Stimulated activated CD8-positive, alpha-beta memory T cell treated with anti-CD3 and anti-CD28 coated beads, Interleukin-2, amount 100 ng/mL, for 1 hour (primary cell): ENCODE data around the gene JAKMIP1.
"Not testable (repeated sequence)": the region's sequence is repeated elsewhere in the genome, so short reads cannot be mapped to it uniquely, and the experiment has no call there.

Source experiments
- DNase-seq, 2 donors: peaks; one replicate each; pipeline ENCODE4 v3.0.0-alpha.2; 2020; ENCODE audit warnings: low read depth in 2 of 2

JAKMIP1 gene

DNA sequence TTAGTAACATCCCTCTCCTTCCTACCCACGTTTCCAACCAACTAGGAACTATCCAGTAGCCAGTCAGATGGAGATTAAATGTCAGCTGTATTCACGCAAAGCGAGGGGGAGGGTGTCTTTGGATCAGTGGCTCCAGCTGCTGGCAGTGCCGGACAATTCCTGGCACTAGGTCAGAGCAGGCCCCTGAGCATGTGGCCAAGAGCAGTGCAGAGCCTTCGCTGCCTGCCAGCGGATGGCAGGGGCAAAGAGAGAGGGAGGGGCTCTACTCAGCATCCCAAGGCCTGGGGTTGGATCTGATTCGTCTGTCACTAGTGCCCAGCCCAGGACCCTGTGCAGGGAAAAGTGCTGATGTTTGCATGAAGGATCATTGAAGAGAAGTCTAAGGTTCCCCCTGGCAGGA is 28.7 kb upstream of the JAKMIP1 start:
- no peak for DNase-seq

DNA sequence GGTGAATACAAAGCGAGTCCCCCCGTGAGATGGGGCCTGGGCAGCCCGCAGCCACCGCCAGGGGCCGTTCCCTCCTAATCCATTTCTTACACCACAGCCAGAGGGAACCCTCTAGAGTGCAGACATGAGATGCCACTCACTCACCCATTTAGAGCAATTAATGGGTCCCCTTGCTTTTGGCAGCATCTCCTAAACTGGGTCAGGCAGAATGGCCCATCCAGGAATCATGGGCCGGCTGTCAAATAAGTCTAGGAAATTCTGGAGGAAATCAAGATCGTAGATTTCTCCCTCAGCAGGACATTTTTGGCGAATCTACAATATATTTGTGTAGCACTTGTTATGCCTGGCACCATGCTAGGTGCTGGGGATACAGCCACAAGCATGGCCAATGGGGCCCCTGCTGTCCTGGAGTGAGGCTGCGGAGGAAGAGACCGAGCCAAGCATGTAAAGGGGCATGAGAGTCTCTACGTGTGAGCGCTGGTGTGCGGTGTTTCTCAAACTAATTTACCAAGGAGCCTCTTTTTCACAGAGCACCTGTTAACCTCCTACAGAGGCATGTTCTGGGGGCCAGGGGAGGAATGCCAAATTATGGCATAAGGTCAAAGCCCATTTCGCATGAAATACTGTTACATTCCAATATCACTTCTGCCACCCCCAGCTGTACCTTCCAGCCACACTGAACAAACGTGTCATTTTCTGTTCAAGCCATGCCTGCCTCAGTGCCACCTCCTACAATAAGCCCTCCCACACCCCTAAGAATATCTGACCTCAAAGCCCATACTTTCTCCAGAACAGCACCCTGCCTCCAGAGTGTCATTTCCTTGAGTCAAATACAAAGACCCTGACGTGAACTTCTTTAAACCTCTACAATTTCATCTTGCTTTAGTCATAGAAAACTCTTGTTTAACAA is 28.1 kb upstream of the JAKMIP1 start:
- DNase-seq = no peak

DNA sequence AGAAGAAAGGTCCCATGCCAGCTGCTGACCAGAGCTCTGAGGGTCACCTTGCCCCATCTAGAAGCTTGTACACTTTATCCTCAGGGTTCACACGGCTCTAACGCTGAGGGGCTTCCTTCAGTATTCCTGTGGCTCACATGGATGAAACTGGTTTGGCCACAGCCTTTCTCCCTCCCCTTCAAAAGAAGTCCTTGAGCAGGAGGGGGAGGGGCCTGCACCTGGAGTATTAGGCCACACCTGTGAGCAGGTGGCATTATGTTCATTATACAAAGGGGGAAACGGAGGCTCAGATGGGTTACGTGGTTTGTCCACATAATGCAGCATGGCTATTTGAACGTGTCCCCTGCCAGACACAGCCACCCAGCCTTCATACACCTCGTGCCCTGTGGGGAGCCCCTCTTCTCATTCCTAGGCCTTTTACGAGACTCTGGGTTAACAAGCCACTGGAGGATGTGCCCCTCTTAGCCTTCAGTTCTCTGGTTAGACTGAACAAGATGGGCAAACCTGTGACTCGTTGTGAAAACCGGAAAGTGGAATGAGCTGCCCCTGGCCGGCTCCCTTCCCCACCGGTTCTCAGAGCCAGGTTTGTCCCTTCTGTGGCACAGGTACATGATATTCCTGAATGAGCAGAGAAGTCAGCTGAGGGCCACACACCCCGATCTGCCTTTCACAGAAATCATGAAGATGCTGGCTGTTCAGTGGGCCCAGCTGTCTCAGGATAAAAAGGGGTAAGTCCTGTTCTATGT is 27.2 kb upstream of the JAKMIP1 start:
- no peak for DNase-seq

DNA sequence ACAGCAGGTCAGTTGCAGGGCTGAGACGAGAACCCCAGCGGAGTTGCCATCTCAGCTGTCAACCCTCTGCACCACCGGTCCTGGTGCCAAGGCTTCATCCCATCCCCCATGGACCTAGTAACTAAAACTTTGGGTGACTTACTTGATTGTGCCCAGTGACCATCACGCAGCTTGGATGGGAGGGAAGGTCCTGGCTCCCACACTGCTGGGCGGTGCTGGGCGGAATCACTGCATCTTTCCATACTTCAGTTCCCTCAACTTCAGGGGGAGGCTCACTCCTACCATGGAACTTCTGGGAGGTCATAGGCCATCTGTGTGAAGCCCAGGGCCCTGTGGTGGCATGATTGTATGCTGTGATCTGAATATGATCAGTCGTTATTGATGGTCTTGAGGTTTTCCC is 26.2 kb upstream of the JAKMIP1 start:
- DNase-seq = no peak

DNA sequence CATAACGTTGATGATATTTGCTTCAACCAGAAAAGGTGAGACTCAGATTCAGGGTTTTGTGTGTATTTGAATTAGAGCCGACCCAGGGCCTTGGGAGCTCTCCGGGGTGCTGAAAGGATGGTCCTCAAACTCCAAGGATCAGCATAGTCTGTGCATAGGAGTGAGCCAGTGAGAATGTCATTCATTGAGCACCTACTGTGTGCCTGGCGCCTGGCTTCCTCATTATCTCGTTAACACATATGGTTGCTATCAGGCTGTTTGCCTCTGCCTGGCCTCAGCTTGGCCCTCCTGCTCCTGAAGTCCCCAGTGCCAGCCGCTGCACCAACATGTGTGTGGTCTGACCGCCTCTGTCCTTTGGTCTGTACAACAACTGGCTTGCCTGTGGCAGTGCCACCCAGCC is 25.1 kb upstream of the JAKMIP1 start:
- DNase-seq = no peak

DNA sequence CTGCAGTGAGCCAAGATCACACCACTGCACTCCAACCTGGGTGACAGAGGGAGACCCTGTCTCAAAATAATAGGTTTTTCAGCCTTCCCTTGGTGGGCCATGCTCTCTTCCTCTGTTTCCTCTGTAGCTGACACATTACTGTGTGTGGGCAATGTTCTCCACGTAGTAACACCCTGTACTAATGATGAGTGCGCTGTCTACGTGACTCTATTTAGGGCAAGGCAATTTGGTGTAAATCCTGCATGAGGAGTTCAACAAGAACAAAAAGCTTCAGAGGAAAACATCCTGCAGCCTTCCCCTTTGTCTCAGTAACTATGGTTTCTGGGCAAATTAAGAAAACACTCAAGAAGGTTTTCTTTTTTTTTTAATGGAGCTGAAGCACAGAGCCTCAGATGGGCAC is 24.4 kb upstream of the JAKMIP1 start:
- no peak for DNase-seq

DNA sequence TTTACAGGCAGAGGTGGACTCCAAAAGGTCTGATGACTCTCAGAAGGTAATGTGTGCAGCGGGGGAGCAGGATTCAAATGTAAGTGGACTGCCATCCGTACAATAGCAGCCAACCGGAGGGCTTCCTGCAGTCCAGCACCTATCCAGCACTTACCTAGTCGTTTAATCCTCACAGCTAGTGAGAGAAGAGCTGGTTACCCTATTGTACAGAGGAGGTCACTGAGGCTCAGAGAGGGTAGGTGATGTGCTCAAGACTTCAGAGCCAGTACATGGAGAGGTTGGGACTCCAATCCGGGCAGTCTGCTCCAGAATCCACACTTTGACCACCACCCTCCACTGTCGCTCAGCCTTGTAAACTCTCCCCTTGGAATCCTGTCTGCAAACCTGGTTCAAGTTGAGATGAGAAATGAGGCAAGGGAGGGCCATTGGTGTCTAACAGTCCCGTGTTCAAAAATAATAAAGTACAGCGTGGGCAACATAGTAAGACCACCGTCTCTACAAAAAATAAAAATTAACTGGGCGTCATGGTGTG is 22.5 kb upstream of the JAKMIP1 start:
- no peak for DNase-seq

DNA sequence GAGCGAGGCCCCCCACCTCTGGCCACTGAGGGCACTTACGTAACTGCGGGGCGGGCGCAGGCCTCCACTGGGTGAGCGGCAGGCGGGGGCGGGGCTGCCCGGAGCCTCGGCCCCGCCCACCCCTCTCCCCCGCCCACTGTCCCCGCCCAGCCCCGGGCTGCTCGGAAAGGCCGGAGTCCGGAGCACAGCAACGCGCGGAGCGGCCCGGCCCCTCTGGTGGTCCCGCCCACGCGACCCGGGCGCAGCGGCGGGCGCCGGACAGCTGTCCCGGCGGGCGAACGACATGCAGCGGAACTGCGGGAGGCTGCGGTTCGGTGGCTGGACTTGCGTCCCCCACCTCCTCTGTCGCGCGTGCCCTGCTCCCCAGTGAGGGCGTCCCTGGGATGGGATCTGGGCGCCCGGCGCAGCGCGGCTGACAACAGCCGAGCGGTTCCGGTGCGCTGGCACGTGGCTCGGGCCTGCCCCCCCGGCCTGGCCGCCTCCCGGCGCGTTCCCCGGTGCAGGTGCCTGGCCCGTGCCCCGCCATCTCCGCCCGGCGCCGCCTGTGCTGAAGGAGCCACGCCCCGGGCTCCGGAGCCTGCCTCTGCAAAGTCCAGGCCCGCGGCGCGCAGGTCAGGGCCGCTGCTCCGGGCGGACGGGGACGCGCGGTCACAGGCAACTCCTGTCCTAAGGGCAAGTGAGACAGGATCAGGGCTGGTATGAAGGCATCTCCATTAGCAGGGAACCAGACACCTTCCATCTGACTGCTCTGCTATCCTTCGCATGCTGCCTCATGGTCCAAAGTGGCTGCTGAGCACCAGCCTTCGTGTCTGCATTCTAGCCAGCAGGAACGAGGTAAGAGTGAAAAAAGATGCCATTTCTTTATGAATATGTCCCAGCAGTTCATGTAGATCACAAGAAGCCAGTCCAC is 21.8 kb upstream of the JAKMIP1 start:
- no peak for DNase-seq

DNA sequence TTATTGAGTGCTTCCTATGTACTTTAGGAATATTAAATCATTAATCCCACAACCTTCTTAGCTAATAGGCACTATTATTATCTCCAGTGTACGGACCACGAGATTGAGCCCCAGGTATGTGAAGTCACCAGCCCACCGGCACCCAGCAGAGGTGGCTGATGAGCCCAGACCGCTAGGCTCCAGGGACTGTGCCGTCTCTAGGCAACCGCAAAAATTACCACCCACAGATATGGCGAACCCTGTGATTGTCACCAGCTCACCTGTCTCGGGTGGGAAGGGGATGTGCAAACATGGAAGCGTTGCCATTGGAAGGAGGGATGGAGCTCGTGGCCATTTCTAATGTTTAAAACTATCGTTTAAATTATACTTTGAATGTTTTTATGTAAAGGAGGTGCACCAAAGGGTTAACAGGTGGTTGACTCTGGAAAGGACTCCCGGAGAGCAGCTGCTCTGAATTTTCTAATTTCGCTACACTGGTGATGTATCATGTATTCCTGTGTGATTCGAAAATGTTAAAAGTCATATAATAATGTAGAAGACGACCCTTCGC is 21.0 kb upstream of the JAKMIP1 start:
- DNase-seq = no peak

DNA sequence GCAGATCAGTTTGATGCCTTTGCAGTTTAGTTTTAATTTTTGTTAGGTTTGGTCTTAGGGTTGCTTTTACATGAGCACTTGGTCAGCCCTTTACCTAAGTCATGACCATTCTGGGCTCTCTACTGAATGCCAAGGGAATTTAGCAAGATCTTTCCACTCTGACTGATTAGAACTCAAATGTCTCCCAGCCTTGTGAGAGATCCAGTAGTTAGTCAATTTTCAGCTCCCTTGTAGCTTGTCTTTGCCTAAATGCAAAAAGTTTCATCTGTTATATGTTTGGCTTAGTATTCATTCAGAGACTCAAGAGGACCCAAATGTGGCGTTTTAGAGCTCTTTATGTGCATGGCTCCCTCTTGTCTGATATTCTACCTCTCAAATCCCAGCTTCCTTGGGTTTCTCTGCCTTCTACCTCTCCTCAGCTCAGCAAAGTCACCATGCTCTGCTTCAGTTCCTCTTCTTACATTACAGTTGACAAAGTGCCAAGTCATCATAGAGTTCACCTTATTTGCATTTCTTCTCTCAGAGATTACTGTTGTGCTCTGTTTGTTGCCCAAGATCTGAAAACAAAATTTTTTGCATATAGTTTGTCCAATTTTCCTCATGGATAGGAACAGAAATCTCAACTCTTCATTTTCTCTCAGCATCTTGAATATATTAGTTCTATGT is 17.5 kb upstream of the JAKMIP1 start:
- DNase-seq = no peak

DNA sequence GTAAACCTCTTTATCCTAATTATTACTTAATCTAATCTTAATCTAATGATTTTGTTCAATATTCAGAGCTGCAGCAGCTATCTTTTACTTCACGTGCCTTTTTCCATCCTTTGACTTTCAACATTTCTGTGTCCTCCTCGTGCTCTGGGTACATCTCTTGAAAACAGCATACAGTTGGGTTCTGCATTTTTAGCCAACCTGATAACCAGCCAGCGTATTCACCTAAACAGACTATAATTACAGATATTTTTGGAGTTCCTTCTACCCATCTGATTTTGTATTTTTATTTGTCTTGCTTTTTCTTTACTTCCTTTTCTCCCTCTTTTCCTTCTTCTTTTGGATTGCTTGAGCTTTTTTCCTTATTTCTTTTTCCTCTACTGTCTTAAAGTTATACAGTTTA is 16.2 kb upstream of the JAKMIP1 start:
- no peak for DNase-seq

DNA sequence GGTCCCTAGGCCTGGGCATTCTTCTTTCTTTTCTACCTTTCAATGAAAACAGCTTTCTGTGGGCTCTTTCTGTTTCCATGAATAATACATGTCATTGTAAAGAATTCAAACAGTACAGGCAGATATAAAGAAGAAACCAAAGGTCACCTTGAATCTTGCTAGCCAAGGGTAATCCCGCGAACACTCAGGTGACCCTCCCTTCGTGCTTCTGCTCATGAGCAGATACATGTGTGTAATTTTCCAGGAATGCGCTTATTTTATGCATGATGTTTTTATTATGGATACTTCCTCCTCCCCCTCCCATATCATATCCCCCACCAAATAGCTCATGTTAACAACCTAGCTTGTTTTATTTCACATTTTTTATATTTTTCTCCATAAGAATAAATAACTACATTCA is 9.6 kb upstream of the JAKMIP1 start:
- no peak for DNase-seq

DNA sequence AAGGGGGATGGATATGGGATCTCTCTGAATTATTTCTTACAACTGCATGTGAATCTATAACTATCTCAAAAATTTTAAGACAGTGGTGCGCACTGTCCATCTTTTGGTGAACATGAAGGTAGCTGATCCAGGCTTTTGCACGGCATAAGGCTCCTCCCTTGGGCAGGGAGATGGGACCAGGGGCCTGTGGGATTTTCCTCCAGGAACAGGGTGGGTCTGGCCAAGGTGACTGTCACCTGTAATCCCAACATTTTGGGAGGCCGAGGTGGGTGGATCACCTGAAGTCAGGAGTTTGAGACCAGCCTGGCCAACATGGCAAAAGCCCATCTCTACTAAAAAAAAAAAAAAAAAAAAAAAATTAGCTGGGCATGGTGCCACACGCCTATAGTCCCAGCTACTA is 8.9 kb upstream of the JAKMIP1 start:
- DNase-seq = not testable (repeated sequence)

DNA sequence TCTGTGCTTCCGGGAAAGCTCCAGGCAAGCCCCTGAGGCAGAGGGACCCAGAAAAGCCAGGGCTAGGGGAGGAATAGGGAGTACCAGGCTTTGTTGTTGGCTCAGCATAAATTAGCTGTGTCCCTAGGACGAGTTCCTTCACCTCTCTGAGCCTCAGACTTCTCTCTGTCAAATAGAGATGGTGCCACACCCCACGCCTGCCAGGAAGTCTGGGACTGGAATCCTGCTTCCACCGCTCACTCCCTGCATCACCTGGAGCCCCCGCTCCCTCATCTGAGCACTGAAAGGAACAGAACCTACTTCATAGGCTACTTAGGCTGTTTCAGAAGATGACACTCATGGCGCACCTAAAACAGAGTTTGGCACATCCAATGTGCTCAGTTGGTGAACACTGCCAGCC is 8.1 kb upstream of the JAKMIP1 start:
- no peak for DNase-seq

DNA sequence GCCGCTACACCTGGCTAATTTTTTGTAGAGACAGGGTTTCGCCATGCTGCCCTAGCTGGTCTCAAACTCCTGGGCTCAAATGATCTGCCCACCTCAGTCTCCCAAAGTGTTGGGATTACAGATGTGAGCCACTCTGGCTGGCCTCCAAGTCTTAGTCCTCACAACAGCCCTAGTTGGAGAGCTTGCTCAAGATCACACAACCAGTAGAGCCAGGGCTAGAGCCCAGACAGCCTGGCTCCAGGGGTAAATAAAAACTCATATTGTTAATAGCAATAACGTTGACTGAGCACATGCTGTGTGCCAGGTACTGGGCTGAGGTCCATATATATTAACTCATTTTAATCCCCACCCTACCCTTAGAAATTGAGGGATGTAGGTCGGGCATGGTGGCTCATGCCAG is 7.3 kb upstream of the JAKMIP1 start:
- no peak for DNase-seq

DNA sequence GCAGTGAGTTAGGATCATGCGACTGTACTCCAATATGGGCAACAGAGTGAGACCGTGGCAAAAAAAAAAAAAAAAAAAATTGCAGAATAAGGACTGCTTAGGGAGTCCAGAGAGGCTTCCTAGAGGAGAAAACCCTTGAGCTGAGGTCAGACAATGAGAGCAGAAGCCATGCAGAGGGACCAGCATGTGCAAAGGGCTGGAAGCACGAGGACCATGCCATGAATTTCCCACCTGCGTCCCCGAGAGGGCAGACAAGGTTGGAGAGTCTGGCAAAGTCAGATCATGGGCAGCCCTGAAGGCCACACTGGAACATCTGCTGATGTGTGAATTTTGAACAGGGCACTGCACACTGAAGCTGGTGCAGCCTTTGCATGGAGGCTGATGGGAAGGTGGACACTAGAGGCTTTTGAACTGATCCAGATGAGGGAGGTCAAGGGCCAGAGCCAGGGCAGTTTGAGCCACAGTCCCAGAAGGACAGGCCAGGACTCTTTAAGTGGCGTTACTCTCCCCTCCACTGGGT is 6.5 kb upstream of the JAKMIP1 start:
- no peak for DNase-seq

DNA sequence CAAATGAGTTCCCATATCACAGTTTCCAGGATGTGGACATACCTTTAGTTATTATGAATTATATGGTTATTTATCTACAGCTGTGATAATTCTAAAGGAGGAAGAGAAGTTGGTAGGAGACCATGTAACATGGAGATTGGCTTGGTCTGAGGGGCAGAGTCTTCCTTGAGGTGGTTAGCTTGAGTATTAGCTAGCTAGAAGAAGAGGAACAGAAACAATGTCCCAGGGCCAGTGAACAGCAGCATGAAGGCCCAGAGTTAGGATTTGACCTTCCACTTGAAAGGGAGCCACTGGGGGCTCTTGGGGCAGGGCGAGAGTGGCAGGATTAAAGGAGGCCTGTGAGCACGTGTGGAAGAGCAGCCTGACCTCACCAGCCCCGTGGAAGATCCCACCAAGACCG is 5.6 kb upstream of the JAKMIP1 start:
- DNase-seq = no peak

DNA sequence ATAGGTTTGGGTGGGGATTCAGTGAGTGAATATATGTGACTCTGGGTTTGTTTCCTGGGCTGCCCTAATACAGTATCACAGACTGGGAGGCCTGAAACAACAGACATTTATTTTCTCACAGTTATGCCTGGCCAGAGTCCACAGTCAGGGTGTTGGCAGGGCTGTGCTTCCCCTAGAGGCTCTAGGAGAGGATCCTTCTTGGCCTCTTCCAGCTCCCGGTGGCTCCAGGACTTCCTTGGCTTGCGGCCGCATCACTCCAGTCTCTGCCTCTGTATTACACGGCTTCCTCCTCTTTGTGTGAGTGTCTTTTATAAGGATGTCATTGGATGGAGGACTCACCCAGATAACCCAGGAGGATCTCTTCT is 5.2 kb upstream of the JAKMIP1 start:
- DNase-seq = no peak

DNA sequence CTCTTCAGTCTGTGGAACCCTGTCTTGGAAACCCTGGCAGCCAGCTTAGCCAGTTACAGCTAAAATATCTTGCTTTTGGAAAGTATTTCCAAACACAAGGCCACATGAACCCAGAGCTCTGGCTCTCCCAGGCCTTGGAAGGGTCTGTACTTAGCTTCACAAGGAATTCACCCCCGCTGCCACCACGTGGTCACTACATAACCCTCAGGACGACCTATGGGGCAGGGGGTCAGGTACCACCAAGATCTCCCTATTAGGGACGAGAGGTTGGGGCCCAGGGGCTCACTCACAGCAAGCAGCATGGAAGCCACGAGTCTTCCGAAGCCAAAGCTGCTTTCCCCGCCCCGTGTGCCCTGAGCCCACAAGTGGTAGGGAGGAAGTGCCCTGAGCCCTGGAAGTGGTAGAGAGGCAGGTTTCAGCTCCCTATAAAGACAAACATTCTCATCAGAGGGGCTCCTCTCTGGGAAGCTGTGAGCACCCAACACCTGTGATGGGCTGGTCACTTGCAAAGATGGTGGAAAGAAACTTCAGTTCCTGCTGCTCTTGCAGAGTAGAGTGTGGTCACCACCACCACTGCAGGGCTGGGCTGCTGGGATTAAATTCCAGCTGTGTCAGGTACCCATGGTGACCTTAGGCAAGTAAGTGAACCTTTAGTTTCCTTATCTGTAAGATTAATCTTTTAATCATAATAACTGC is 4.7 kb upstream of the JAKMIP1 start:
- DNase-seq = no peak

DNA sequence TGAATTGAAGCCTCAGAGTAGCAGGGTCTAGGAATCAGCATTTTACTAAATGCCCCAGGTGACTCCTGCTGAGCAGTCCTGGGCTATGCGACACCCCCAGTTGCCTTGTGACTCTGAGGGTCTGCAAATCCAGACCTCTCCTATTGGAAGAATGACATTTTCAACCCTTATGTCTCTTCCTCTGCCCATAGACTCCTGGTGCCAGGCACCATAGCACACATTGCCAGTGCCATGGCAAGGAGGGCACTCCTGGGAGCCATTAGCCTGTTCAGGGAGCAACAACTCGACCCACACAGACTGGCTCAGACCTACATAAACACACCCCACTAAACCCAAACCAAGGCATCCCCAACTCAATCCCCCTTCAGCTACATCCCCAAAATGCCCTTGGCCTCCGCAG is 3.7 kb upstream of the JAKMIP1 start:
- DNase-seq = no peak
